Measurements from ENCODE around the gene RAB8B.

Gene RAB8B

DNA sequence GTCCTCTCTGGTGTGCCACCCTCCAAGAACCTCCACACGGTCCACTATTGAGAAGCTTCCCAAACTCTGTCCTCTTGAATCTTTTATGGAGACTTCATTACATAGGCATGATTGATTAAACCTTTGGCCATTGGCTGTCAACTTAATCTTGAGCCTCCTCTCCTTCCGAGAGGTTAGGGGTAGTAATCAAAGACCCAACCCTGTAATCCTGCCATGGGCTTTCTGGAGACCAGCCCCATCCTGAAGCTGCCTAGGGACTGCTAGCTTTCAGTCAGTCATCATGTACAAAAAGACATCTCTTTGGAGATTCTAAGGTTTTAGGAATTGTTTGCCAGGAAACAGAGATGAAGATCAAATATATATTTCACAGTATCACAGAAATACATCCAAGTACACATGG is 125.0 kb downstream of the RAB8B start:
- DNase-seq, result no peak
- Histone ChIP-seq H3K27ac (no peak overlapping the region), H3K36me3 (no peaks in the 10 kb centered on the region), H3K9me3 (ENCODE audit: severe bottlenecking) (peaks cover 11% of the 10 kb centered on the region), H3K27me3 (ENCODE audit: insufficient read depth, low read depth, severe bottlenecking) (no peaks in the 10 kb centered on the region), H3K4me3 (ENCODE audit: low read depth, low read length) (no peak overlapping the region)
- TF ChIP-seq, protein P1, sequence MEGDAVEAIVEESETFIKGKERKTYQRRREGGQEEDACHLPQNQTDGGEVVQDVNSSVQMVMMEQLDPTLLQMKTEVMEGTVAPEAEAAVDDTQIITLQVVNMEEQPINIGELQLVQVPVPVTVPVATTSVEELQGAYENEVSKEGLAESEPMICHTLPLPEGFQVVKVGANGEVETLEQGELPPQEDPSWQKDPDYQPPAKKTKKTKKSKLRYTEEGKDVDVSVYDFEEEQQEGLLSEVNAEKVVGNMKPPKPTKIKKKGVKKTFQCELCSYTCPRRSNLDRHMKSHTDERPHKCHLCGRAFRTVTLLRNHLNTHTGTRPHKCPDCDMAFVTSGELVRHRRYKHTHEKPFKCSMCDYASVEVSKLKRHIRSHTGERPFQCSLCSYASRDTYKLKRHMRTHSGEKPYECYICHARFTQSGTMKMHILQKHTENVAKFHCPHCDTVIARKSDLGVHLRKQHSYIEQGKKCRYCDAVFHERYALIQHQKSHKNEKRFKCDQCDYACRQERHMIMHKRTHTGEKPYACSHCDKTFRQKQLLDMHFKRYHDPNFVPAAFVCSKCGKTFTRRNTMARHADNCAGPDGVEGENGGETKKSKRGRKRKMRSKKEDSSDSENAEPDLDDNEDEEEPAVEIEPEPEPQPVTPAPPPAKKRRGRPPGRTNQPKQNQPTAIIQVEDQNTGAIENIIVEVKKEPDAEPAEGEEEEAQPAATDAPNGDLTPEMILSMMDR (IDR thresholded peaks at IDR 0.05; ENCODE audit: low read depth, low read length), result no peak

Measured in WERI-Rb-1 (cell line).